Breast epithelium (tissue), 3 donors: ENCODE measurements around the gene ARID3C.

Experiments
- POLR2A ChIP-seq: fragments of 450-650 bp; IDR thresholded peaks from one replicate; pipeline ENCODE4 v1.6.1; 2016; ENCODE audit warnings: antibody characterized with exemption, mild to moderate bottlenecking, moderate library complexity
- POLR2AphosphoS5 ChIP-seq, 3 donors: sonication (generic); formaldehyde crosslinking; IDR thresholded peaks; one replicate each; pipeline ENCODE4 v1.6.1; 2017; ENCODE audit warnings: antibody characterized with exemption in 3 of 3
- TF ChIP-seq, protein P1 (sequence below), 3 donors: fragments of 450-650 bp; IDR thresholded peaks; one replicate each; pipeline ENCODE4 v1.5.1; 2016 to 2017; ENCODE audit warnings: antibody characterized with exemption in 3 of 3, mild to moderate bottlenecking in 3 of 3, moderate library complexity in 3 of 3

DNA sequence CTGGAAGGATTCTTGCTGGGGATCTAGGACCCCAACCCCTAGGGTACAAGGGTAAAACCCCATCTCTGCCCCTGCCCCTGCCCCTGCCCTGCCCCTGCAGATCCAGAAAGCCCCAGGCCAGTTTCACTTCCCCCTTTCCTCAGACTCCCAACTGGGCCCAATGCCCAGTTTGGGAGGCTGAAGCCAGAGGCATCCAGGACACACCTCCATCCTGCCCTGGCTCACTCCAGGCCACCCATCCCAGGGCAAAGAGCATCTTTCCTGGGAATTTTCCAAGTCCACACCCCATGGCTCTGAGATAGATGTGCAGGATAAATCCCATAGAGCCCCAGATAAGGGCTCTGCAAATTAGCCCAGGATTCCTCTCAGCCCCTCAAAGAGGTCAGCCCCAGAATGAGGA is 56.8 kb downstream of the ARID3C start:
- TF ChIP-seq, protein P1, sequence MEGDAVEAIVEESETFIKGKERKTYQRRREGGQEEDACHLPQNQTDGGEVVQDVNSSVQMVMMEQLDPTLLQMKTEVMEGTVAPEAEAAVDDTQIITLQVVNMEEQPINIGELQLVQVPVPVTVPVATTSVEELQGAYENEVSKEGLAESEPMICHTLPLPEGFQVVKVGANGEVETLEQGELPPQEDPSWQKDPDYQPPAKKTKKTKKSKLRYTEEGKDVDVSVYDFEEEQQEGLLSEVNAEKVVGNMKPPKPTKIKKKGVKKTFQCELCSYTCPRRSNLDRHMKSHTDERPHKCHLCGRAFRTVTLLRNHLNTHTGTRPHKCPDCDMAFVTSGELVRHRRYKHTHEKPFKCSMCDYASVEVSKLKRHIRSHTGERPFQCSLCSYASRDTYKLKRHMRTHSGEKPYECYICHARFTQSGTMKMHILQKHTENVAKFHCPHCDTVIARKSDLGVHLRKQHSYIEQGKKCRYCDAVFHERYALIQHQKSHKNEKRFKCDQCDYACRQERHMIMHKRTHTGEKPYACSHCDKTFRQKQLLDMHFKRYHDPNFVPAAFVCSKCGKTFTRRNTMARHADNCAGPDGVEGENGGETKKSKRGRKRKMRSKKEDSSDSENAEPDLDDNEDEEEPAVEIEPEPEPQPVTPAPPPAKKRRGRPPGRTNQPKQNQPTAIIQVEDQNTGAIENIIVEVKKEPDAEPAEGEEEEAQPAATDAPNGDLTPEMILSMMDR (IDR thresholded peaks at IDR 0.05), result no peak
- TF ChIP-seq POLR2A, result no peak
- no peak for TF ChIP-seq POLR2AphosphoS5 (IDR thresholded peaks at IDR 0.05)
